ENCODE measurements around the gene ABCB6.

GRCh38 chr2:219253753-219254589, 35.2 kb upstream of the ABCB6 start, which contains the start of gene TUBA4A:
- TF ChIP-seq ZBTB49 (tag by site-specific recombination; IDR thresholded peaks at IDR 0.05; ENCODE audit: low read depth) = no peak
- no peak for TF ChIP-seq ZNF24 (tag by site-specific recombination; IDR thresholded peaks at IDR 0.05)
- TF ChIP-seq ZFP3 (tag by site-specific recombination; IDR thresholded peaks at IDR 0.05; ENCODE audit: low read depth) = no peak
- TF ChIP-seq ZNF768 (tag by site-specific recombination; IDR thresholded peaks at IDR 0.05) = no peak
- TF ChIP-seq CTCF (tag by site-specific recombination; IDR thresholded peaks at IDR 0.05) = 0 out of 2 replicates have a peak, but pooled peaks have one; percentile 6
- no peak for TF ChIP-seq ZNF692 (tag by site-specific recombination; IDR thresholded peaks at IDR 0.05)
- no peak for TF ChIP-seq ZNF280D (tag by site-specific recombination; IDR thresholded peaks at IDR 0.05)
- no peak for TF ChIP-seq ZNF311 (tag by site-specific recombination; IDR thresholded peaks at IDR 0.05; ENCODE audit: borderline replicate concordance)
- TF ChIP-seq ZNF658 (tag by site-specific recombination; IDR thresholded peaks at IDR 0.05) = no peak
- TF ChIP-seq ZNF335 (tag by site-specific recombination; conservative IDR thresholded peaks at IDR 0.05) = peak; percentile 90
- TF ChIP-seq ZNF792 (tag by site-specific recombination; IDR thresholded peaks at IDR 0.05) = no peak
- TF ChIP-seq ZNF274 (IDR thresholded peaks at IDR 0.05; ENCODE audit: low read length) = no peak
- no peak for TF ChIP-seq ZNF274 (tag by site-specific recombination; IDR thresholded peaks at IDR 0.05; ENCODE audit: borderline replicate concordance)
- no peak for TF ChIP-seq ZNF549 (tag by site-specific recombination; IDR thresholded peaks at IDR 0.05)
- no peak for TF ChIP-seq SP7 (tag by site-specific recombination; IDR thresholded peaks at IDR 0.05)
